NOMO-1 treated with DMSO at 0.1 percent for 48 hours (cell line): ENCODE measurements around the gene PLAAT2.
"Not testable (repeated sequence)": the region's sequence is repeated elsewhere in the genome, so short reads cannot be mapped to it uniquely, and the experiment has no call there.

Source experiments
- DNase-seq: peaks from one replicate; lab custom pipeline; 2025; ENCODE audit not compliant: unreplicated experiment; lab: John Stamatoyannopoulos, UW

The PLAAT2 gene

DNA sequence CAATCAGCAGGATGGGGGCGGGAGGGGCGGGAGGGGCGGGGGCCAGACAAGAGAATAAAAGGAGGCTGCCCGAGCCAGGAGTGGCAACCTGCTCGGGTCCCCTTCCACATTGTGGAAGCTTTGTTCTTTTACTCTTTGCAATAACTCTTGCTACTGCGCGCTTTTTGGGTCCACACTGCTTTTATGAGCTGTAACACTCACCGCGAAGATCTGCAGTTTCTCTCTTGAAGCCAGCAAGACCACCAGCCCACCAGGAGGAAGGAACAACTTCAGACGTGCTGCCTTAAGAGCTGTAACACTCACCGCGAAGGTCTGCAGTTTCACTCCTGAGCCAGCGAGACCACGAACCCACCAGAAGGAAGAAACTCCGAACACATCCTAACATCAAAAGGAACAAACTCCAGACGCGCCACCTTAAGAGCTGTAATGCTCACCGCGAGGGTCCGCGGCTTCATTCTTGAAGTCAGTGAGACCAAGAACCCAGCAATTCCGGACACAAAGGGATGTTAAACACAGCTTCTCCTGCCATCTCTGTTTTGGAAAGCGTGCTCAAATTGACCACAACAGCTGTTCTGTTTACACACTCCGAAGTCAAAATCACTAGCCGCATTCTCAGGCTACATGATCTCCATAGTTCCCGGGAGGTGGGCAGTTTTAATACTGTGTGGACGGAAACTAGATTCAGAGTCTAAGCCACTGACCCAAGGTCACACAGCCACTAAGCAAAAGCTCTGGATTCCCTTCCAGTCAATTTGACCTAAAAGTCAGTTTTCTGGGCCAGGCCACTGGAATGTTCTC lies 11.9 kb downstream of the PLAAT2 start:
- DNase-seq = no peak

DNA sequence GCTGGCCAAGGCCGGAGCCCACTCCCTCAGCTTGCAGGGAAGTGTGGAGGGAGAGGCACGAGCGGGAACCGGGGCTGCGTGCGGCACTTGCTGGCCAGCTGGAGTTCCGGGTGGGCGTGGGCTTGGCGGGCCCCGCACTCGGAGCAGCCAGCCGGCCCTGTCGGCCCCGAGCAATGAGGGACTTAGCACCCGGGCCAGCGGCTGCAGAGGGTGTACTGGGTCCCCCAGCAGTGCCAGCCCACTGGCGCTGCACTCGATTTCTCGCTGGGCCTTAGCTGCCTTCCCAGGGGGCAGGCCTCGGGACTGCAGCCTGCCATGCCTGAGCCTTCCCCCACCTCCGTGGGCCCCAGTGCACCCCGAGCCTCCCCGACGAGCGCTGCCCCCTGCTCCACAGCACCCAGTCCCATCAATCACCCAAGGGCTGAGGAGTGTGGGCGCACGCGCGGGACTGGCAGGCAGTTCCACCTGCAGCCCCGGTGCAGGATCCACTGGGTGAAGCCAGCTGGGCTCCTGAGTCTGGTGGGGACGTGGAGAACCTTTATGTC lies 13.0 kb downstream of the PLAAT2 start:
- not testable (repeated sequence) for DNase-seq

DNA sequence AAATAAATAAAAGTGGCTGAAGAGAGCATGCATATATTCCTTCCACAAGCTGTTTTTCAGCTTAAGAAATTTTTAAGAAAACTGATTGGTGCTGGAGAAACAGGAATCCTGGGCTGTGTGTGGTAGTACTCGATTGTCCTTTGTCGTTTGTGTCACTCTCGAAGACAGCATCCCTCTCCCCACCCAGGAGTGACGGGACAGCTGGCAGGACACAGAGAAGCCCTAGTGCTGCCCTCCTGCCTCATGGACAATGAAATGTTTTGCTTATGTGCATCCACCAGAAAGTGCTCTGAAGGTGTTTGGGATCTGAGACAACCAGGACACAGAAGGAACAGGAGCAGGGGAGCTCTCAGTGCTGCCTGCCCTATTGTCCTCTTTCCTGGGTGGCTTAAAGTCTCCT lies 13.8 kb downstream of the PLAAT2 start:
- DNase-seq = no peak

DNA sequence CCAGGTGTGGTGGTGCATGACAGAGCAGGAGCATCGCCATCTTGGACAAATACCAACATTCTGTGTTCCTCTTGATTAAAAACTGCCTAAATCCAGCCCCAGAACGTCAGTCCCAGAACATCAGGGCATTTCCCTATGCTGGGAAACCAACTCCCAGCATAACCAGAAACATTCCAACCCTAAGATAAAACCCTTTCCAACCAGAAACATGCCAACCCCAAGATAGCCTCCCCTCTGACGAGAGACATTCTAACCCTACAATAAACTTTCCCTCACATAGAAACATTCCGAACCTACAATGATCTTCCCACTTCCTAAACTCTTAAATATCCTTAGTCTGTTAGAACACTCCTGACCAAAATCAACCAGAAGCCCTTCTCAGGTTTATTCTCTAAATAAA lies 15.0 kb downstream of the PLAAT2 start:
- no peak for DNase-seq

DNA sequence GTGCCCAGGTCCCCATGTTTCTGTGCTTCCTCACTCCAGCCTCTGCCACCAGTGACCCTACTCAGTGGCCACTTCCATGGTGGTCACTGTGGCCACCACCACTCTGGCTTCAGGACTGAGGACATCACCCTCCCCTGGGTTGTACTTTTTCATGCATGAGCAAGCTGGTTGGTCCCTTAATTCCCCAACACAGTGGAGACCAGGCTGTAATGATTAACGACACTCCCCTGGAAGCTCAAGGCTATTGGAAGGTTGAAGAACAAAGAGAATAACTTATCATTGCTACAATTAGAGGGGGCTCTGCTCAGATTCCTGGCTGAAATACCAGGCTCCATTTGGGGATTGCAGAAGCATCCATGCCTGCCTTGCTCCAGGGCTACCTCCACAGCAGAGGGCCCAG lies 16.1 kb downstream of the PLAAT2 start:
- no peak for DNase-seq

DNA sequence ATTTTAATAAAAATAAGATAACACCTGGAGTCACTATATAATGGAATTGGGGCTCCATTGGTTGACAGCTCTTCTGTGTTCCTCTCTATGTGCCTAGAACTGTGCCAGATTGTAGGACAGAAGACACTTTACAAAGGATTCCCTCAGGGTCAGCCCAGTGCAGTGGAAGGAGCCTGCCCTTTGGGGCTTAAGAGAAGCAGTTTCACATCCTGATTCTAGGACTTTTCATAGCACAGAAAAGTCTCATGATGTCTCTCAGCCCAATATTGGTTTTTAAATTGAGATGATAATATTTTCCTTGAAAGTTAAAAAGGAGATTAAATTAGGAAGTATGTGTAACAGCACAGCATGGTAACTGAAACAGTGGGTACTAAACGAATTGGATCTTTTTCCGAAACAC lies 19.5 kb downstream of the PLAAT2 start:
- peak; percentile 39 for DNase-seq

DNA sequence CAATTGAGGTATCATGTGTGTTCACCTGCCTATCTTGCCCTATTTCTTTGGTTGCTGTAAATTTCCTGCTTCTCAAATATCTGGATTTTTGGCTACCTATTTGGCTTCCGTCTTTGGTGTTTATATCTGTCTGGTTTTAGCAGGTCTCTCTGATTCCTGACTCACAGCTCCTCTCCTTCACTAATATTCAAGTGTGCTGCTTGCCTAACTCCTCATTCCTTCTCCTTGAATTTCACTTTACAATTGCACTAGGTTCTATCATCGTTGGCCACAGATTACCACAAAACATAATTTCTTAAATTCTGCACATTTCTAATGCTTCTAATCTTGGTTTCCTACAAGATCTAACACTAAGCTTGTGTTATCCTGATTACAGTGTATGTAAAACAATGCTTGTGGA lies 20.7 kb downstream of the PLAAT2 start:
- DNase-seq = not testable (repeated sequence)

DNA sequence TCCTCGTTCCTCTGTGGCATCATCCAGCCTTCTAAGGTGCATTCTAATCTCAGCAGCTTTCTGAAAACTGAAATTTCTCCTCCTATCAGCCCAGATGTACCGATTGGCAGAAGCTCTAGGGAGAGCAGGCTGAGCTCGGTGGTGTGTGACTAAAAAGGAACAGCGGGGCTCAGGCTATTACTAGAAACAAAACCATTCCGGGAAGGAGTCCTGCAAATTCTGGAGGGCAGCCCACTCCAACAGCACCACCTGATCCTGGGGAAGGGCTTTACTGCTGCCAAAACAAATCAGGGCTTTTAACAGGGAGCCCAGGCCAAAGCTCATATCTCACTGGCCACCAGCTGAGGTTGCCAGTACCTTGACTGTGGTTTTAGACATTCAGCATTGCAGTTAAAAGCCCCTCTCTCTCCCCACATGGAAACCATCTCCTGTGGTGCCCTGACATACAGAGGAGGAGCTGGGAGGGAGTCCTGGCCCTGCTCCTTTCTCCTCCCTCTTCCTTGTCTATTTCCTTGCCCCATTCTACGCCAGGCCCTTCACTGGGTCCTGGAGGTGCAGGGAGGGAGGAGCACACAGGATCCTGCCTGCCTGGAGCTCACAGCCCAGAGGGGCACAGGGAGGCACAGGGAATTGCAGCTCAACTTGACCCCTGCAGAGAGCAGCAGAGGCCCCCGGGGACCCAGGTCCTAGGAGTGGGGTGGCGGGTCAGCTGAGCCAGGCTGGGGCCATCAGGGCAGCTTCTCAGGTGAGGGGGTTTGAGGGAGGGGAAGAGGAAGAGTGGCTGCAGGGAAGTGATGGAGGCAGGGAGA lies 25.7 kb downstream of the PLAAT2 start:
- no peak for DNase-seq

DNA sequence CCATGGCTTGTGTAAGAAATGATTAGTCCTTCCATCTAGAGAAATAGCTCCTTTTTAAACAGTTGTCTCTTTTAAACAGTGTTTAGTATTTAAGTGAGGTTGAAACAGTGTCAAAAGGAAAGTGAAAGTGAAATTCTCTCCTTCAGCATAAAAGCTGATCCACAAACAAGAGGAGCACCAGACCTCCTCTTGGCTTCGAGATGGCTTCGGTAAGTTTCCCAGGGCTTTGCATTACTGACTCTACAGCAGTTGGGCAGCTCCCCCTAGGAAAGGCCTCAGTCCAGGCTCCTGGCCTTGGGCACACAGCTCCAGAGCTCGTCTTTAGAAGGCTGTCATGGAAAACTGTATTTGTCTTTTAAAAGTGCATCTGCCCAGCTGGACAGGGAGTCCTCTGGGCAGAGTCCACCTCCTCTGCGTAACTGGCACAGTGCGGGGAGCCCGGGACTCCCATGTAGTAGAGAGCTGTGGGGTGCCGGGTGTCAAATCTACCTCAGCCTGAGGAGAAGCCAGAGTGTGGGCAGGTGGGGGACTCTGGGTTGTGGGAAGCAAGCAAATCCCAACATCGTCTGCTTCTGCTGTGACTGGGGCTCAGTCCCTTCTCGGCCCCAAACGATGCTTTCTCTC lies 26.4 kb downstream of the PLAAT2 start, which contains the start of gene PLAAT4:
Gene PLAAT4, plus strand, starts transcription at position 140 of the 624 bp plus-strand sequence. Its CDS starts 61 bp downstream, at position 201.
- peak; percentile 44 for DNase-seq

DNA sequence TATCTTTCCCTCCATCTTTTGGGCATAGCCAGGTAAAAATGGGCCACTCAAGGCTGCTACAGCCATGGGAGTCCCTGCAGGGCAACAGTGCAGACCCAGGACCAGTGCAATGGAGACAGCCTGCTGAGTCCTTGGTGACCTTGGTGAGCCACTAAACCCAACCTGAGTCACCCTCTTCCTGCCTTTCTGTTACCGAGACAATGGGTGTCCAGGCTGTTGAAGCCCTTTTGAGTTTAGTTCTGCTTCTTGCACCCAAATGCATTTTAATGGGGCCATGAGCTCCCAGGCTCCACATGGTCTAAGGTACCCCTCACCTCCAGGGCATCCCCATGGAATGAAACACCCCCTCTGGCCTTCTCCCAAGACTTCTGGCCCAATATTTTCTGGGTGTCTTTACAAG lies 27.4 kb downstream of the PLAAT2 start:
- DNase-seq = no peak

DNA sequence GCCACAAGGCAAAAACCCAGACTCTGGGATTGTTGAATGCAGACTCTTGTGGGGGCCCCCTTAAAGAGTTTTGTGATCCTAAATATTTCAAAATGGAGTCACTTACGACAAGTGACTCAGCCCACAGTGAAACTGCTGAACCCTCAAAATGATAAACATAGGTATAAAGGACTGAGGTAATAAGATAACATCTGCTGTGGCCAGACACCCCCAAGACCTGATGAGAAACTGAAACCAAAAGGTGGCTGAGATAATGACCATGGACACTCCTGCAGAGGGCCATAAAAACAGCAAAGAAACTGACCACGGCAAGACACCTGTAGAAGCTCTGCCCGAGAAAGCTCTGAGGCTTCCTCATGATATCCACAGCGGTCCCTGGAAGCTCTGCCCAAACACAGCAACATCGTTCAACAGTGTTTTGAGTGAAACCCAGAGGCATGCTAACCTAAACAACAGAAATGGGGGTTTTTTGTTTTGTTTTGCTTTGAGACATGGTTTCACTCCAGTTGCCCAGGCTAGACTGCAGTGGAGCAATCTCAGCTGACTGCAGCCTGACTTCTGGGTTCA lies 28.2 kb downstream of the PLAAT2 start:
- no peak for DNase-seq

DNA sequence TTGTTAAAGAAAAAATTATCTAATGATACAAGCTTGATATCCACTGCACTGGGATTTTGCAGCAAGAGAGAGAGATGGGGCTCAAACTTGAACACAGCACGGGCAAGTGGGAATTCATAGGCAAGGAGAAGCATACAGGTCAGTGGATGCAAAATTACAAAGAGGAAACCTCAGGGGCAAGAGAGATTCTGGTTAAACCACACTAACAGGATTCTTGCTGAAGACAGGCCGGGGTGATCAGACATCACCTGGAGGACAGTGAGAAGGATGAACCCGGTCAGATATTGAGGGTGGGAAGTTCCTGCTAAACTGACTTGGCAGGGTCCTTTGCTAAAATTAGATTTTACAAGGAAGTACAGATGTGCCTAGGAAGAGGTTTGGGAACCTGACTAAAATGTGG lies 29.1 kb downstream of the PLAAT2 start:
- no peak for DNase-seq

DNA sequence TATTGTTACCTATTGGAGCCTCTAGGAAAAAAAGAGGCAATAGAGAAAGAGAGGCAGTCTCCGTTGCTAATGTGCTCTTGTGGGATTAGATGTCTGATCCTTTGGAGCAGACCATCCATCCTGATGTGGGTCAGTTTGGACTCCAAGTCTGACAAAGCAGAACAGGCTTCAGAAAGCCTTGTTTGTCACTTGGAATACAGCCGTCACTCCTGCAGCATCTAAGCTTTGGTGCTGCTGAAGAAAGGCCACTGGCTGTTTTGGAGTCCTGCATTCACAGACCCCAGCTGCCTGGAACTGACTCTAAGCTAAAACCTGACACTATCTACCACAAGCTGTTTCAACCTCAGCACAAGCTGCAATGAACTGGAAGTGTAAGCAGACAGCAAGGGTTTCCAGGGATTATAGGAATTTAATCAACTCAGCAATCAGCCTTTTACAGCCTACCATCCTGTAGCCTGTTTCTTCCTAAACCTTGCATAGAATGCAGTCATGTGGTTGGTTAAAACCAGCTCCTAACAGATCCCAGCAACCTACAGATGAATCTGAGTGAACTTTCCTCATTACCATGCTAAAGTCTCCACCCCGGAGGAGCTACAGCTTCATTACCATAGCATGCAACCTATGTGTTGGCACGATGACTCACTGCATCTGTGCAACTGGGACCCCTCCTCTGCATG lies 30.2 kb downstream of the PLAAT2 start:
- no peak for DNase-seq

DNA sequence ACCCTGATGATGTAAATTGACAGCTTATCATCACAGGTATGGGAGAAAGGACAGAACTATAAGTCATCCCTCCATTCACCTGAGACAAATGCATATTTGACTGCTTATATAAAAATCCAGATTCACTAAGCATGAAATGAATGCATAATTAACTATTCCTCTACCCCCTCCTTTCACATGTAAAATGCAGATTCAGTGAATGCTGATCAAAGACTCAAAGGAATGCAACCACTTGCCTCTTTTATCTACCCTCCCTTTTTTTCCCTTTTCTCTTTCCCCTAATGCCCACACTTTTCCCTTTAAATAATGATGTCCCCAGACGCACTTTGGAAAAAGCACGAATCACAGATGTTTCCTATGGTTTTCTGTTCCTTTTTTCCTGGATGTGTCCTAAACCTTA lies 31.1 kb downstream of the PLAAT2 start:
- DNase-seq = no peak

DNA sequence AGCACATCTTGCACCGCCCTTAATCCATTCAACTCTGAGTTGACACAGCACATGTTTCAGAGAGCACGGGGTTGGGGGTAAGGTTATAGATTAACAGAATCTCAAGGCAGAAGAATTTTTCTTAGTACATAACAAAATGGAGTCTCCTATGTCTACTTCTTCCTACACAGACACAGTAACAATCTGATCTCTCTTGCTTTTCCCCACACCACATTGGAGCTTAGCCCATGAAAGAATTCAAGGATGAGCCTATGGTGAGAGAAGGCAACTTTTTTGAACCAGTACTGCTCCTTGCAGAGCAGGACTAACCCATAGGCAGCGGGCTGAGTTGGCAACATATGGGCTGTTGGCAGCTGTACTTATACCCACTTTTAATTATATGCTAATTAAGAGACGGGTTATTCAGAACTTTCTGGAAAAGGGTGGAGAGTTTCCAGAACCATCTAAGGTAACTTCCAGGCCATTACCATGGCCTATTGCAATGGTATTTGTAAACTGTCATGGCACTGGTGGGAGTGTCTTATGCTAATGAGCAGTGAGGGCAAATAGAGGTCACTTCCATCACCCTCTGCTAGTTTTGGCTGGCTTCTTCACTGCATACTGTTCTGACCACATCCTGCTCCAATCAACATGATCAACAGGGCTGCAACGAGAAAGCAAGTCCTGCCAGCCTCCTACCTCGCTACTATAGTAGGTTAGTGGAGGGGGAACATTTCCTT lies 31.9 kb downstream of the PLAAT2 start:
- DNase-seq = peak; percentile 16

DNA sequence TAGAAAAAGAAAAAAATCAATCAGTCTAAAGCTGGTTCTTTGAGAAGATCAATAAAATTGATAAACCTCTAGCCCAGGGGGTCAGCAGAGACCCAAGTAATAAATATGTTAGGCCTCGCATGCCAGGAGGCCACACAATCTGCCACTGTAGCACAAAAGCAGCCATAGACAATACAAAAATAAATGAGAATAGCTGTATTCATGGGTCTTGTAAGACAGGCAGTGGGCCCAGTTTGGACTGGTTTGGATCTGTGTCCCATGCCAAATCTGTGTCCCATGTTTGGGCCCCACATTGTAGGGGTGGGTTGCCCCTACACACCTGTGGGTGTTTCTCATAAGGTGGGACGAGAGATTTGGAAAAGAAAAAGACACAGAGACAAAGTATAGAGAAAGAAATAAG lies 33.2 kb downstream of the PLAAT2 start:
- DNase-seq = no peak

DNA sequence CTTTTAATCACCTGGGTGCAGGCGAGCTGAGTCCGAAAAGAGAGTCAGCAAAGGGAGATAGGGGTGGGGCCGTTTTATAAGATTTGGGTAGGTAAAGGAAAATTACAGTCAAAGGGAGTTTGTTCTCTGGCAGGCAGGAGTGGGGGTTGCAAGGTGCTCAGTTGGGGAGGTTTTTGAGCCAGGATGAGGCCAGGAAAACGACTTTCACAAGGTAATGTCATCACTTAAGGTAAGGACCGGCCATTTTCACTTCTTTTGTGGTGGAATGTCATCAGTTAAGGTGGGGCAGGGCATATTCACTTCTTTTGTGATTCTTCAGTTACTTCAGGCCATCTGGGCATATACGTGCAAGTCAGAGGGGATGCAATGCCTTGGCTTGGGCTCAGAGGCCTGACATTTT lies 33.8 kb downstream of the PLAAT2 start:
- not testable (repeated sequence) for DNase-seq

DNA sequence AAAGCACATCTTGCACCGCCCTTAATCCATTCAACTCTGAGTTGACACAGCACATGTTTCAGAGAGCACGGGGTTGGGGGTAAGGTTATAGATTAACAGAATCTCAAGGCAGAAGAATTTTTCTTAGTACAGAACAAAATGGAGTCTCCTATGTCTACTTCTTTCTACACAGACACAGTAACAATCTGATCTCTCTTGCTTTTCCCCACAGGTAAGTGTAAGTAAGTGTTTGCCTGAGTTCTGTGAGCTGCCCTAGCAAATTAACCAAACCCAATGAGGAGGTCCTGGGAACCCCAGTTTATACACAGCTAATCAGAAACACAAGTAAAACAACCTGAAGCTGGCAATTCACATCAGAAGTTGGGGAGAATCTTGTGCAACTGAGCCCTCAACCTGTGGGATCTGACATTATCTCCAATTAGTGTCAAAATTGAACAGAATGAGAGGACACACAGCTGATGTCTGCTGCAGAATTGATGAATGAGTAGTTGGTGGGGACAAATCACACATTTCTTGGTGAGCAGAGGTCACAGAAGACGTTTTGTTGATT lies 34.4 kb downstream of the PLAAT2 start:
- not testable (repeated sequence) for DNase-seq

DNA sequence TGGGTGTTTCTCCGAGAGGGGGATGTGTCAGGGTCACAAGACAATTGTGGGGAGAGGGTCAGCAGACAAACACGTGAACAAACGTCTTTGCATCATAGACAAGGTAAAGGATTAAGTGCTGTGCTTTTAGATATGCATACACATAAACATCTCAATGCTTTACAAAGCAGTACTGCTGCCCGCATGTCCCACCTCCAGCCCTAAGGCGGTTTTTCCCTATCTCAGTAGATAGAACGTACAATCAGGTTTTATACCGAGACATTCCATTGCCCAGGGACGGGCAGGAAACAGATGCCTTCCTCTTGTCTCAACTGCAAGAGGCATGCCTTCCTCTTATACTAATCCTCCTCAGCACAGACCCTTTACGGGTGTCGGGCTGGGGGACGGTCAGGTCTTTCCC lies 35.0 kb downstream of the PLAAT2 start:
- DNase-seq = not testable (repeated sequence)

DNA sequence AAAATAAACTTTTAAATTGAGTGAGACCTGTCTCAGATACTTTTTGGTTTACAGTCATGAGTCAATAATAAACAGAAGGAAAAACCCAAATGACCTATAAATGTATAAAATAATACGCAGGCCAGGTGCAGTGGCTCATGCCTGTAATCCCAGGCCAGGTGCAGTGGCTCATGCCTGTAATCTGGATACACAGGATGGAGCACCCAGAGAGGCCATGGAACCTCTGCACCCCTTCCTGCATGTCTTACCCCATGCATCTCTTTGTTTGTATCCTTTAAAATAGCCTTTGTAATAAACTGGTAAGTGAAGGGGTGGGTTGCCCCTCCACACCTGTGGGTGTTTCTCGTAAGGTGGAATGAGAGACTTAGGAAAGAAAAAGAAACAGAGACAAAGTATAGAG lies 35.5 kb downstream of the PLAAT2 start:
- DNase-seq = no peak
